Stimulated activated naive CD8-positive, alpha-beta T cell treated with anti-CD3 and anti-CD28 coated beads, Interleukin-15, Interleukin-2, amounts not matched to agents 100 ng/mL and 50 ng/mL, for 24 hours (primary cell): ENCODE measurements around the gene ARL15.

Source experiments
- H3K27ac Mint-ChIP-seq: one replicate; pipeline ENCODE4 v1.8.0; 2021; ENCODE audit warnings: mild to moderate bottlenecking, mixed read lengths
- H3K27me3 Mint-ChIP-seq: one replicate; pipeline ENCODE4 v1.8.0; 2021; ENCODE audit warnings: mixed read lengths
- H3K36me3 Mint-ChIP-seq: one replicate; pipeline ENCODE4 v1.8.0; 2021; ENCODE audit warnings: low read depth, mixed read lengths
- H3K4me1 Mint-ChIP-seq: one replicate; pipeline ENCODE4 v1.8.0; 2021; ENCODE audit warnings: low read depth, mixed read lengths
- H3K4me3 Mint-ChIP-seq: one replicate; pipeline ENCODE4 v1.8.0; 2021; ENCODE audit warnings: mild to moderate bottlenecking, mixed read lengths
- H3K9me3 Mint-ChIP-seq: one replicate; pipeline ENCODE4 v1.8.0; 2021; ENCODE audit warnings: mixed read lengths

The ARL15 gene

GRCh38 chr5:54224103-54224826, 86.1 kb downstream of the ARL15 start:
- Mint-ChIP-seq H3K27ac (no peak overlapping the region), H3K4me3 (no peak overlapping the region), H3K9me3 (no peaks in the 10 kb centered on the region), H3K27me3 (no peaks in the 10 kb centered on the region), H3K4me1 (peaks cover 8% of the 10 kb centered on the region), H3K36me3 (no peaks in the 10 kb centered on the region)

- H3K4me3 Mint-ChIP-seq, result no peak overlapping the region
- no peaks in the 10 kb centered on the region for H3K27me3 Mint-ChIP-seq
- peaks cover 4% of the 10 kb centered on the region for H3K4me1 Mint-ChIP-seq
- H3K27ac Mint-ChIP-seq, result no peak overlapping the region
- no peaks in the 10 kb centered on the region for H3K9me3 Mint-ChIP-seq
- H3K36me3 Mint-ChIP-seq, result no peaks in the 10 kb centered on the region
These were observed 88.0 kb downstream of the ARL15 start for GRCh38 chr5:54222336-54222735.

DNA sequence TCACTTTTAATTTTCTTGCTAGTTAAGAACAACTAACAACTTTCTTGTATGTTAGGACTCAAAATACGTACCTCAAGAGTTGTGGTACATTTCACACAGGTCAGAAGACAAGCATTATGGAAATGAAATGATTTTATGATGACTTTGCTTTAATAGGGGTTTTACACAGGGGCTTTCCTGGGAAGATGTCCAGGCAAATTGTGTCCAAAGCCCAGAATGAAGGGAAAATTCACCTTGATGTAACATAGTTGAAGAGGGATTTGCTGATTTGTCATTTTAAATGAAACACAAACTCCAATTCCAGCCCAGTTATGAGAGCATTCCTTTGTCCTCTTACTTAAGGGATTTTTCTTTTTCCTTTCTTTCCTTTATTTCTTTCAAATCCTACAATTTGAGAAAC, 89.2 kb downstream of the ARL15 start:
- no peak overlapping the region for H3K27ac Mint-ChIP-seq
- H3K4me1 Mint-ChIP-seq, result peaks cover 4% of the 10 kb centered on the region
- no peaks in the 10 kb centered on the region for H3K27me3 Mint-ChIP-seq
- no peak overlapping the region for H3K4me3 Mint-ChIP-seq
- no peaks in the 10 kb centered on the region for H3K36me3 Mint-ChIP-seq
- H3K9me3 Mint-ChIP-seq, result no peaks in the 10 kb centered on the region

DNA sequence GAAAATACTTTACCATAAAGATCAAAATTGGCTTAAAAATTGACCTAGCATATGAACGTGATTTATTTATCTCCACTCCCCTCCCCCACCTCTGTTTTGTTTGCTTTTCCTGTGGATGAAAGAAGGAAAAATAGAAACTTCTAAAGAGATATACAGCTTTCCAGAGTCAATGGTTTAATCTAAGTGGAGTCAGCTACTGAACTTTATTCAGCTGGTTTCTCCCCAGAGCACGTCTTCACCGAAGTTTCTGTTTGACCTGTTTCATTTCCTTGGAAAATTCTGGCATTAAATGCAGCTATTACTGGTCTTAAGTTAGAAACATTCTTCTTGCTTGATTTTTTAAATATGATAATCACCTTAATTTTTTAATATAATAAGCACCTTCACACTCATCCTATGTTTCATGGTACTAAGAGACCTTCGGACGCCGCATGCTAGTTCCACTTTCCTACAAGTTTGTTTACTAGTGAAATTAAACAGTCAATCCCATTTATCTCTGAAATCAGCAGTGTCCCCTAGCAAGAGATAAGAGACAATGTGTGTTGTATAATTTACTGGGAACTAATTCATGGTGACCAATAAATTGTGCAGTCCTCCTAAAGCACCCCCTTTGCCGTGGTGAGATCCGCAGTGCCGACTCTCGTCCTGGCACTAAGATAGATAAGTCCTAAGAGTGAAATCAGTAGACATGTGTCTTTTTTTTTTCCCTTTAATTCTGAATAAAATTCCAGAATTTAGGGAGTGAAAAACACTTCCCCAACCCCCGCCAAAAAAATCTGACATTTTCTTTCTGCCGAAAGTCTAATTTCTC, 89.9 kb downstream of the ARL15 start:
- Mint-ChIP-seq H3K4me3 (no peak overlapping the region), H3K36me3 (no peaks in the 10 kb centered on the region), H3K27ac (no peak overlapping the region), H3K4me1 (peaks cover 4% of the 10 kb centered on the region), H3K27me3 (no peaks in the 10 kb centered on the region), H3K9me3 (no peaks in the 10 kb centered on the region)

GRCh38 chr5:54217826-54218503, 92.4 kb downstream of the ARL15 start:
- no peaks in the 10 kb centered on the region for H3K36me3 Mint-ChIP-seq
- no peaks in the 10 kb centered on the region for H3K9me3 Mint-ChIP-seq
- H3K4me1 Mint-ChIP-seq, result peaks cover 4% of the 10 kb centered on the region
- H3K27me3 Mint-ChIP-seq, result no peaks in the 10 kb centered on the region
- no peak overlapping the region for H3K4me3 Mint-ChIP-seq
- H3K27ac Mint-ChIP-seq, result no peak overlapping the region

GRCh38 chr5:54215233-54215736, 95.1 kb downstream of the ARL15 start:
- H3K4me3 Mint-ChIP-seq, result no peak overlapping the region
- H3K4me1 Mint-ChIP-seq, result peaks cover 8% of the 10 kb centered on the region
- no peaks in the 10 kb centered on the region for H3K27me3 Mint-ChIP-seq
- H3K36me3 Mint-ChIP-seq, result no peaks in the 10 kb centered on the region
- H3K9me3 Mint-ChIP-seq, result no peaks in the 10 kb centered on the region
- no peak overlapping the region for H3K27ac Mint-ChIP-seq

DNA sequence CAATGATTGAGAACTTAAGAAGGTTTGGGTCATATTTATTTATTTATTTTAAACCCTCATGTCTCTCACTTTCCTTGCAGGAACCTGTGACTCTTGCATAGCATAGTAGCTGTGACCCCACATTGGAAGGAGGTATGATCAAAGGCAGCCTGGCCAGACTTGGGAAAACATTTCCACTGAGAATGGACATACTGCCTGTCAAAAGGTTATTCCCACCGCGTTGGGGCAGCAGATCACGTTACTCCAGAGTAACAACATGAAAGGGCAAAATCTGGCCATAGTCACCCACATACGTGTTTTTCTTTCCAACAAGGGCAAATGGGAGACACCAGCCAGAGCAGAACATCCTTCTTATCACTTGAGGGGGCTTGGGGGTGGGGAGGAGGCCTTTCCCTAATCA, 95.7 kb downstream of the ARL15 start:
- Mint-ChIP-seq H3K36me3 (no peaks in the 10 kb centered on the region), H3K4me1 (peaks cover 8% of the 10 kb centered on the region), H3K27me3 (no peaks in the 10 kb centered on the region), H3K4me3 (no peak overlapping the region), H3K27ac (no peak overlapping the region), H3K9me3 (no peaks in the 10 kb centered on the region)

- peaks cover 8% of the 10 kb centered on the region for H3K4me1 Mint-ChIP-seq
- H3K36me3 Mint-ChIP-seq, result no peaks in the 10 kb centered on the region
- no peaks in the 10 kb centered on the region for H3K27me3 Mint-ChIP-seq
- no peak overlapping the region for H3K4me3 Mint-ChIP-seq
- H3K27ac Mint-ChIP-seq, result no peak overlapping the region
- no peaks in the 10 kb centered on the region for H3K9me3 Mint-ChIP-seq
These were observed 98.0 kb downstream of the ARL15 start for GRCh38 chr5:54212331-54212730.

DNA sequence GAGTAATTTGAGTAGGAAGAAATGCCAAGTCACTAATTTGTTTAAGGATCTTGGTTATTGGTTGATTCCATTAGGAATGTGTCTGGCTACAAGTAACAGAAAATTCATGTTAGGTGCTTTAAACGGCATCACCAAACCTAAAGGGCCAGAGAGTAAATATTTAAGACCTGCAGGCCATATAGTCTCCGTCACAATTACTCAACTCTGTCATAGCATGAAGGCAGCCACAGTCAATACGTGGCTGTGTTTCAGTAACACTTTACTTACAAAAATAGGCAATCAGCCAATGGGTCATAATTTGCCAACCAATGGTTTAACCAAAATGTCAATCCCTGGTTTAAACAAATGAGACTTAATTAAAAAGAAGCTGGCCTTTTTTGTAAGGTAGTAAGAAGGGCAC, 98.5 kb downstream of the ARL15 start:
- H3K9me3 Mint-ChIP-seq, result no peaks in the 10 kb centered on the region
- H3K27ac Mint-ChIP-seq, result no peak overlapping the region
- no peak overlapping the region for H3K4me3 Mint-ChIP-seq
- no peaks in the 10 kb centered on the region for H3K27me3 Mint-ChIP-seq
- peaks cover 8% of the 10 kb centered on the region for H3K4me1 Mint-ChIP-seq
- H3K36me3 Mint-ChIP-seq, result no peaks in the 10 kb centered on the region

DNA sequence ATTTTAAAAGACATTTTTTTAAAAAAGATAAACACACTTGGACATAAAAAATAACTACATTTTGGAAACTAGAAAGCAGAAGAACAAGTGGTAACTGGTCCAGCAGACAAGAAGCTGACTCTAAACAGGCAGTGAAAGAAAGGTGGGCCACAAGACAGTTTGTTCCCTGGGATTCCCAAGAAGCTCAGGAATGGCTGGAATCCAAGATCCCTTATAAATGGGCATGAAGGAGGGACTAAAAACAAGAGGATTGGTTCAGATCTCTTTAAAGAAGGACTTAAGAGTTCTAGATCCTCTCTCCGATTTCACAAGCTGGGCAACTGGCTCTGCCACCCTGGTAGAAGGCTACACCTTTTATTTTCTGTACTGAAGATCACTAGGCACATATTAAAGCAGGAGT, 102.8 kb downstream of the ARL15 start:
- Mint-ChIP-seq H3K27ac (no peak overlapping the region), H3K4me1 (peaks cover 4% of the 10 kb centered on the region), H3K4me3 (no peak overlapping the region), H3K36me3 (peaks cover 10% of the 10 kb centered on the region), H3K9me3 (no peaks in the 10 kb centered on the region), H3K27me3 (no peaks in the 10 kb centered on the region)

DNA sequence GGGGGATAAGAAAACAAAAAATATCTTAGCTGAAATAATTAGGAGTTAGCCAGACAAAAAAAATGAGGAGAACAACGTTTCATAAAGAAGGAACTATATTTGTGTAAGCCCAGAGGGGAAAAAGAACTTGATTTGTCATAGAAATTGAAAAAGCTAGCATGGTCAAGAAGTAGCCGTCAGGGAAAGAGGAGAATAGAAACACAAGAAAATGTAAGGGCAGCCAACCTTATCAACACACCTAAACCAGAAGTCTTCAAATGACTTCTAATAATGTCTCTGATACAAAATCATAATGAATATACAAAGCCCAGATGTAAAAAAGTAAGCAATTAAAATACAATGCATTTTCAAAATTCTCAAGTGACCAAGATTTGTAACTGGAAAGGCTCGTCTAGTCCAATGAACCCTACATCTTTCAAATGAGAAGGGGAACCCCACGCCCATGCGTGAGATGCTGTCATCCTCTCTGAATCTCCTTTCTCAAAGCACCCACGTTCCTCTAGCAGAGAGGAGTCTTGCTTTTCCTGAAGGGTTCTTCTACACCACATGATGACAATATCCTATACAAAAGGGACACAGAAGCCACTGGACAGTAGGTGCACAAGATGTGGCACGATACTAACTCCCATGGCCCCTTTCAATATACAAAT, 103.7 kb downstream of the ARL15 start:
- no peak overlapping the region for H3K27ac Mint-ChIP-seq
- H3K4me3 Mint-ChIP-seq, result no peak overlapping the region
- peaks cover 4% of the 10 kb centered on the region for H3K4me1 Mint-ChIP-seq
- no peaks in the 10 kb centered on the region for H3K27me3 Mint-ChIP-seq
- peaks cover 7% of the 10 kb centered on the region for H3K9me3 Mint-ChIP-seq
- H3K36me3 Mint-ChIP-seq, result peaks cover 10% of the 10 kb centered on the region

DNA sequence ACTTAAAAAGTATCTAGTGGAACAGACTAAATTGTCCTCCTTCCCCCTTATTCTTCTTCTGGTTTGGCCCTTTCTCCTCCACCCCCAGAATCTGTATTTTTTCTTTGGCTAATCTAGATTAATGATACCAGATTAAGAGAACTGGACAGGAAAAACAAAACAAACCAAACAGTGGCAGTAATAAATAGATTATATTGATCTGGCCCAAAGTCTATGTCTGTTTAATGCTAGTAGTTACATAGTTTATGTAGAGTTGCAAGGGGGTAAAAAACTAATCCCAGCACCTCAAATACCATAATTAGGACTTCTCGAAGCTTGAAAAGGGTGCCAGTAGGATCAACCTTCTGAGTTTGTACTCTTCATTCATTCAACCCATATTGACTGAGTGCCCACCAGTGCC, 104.5 kb downstream of the ARL15 start:
- Mint-ChIP-seq H3K27me3 (no peaks in the 10 kb centered on the region), H3K27ac (no peak overlapping the region), H3K36me3 (peaks cover 13% of the 10 kb centered on the region), H3K9me3 (peaks cover 15% of the 10 kb centered on the region), H3K4me1 (peaks cover under 1% of the 10 kb centered on the region), H3K4me3 (no peak overlapping the region)

- Mint-ChIP-seq H3K4me3 (no peak overlapping the region), H3K27ac (no peak overlapping the region)
These were observed 104.9 kb downstream of the ARL15 start for GRCh38 chr5:54205453-54205852.

DNA sequence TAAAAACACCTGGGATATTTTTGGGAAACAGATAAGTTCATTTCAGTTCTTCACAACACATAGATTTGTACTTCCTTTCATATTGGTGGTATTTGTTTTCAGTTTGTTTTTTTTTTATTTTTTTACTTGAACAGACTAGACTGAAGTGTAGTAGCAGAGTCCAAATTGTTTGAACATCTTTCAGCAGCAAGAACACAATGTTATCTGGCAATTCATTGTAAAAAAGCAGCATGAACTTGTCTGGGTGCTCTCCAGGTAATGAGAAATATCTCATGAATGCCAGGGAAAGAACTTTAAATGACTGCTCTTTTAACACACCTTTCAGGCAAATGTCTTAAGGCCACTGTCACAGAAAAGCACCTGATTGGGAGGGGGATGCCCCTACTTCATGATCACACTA, 113.4 kb downstream of the ARL15 start:
- Mint-ChIP-seq H3K9me3 (peaks cover 13% of the 10 kb centered on the region), H3K27ac (no peak overlapping the region), H3K27me3 (no peaks in the 10 kb centered on the region), H3K36me3 (peaks cover 6% of the 10 kb centered on the region), H3K4me3 (no peak overlapping the region), H3K4me1 (peaks cover 13% of the 10 kb centered on the region)

More at GRCh38 chr5:54205453-54205852, 104.9 kb downstream of the ARL15 start:
- peaks cover 16% of the 10 kb centered on the region for H3K36me3 Mint-ChIP-seq
- H3K27me3 Mint-ChIP-seq, result no peaks in the 10 kb centered on the region
- H3K4me1 Mint-ChIP-seq, result no peaks in the 10 kb centered on the region
- peaks cover 18% of the 10 kb centered on the region for H3K9me3 Mint-ChIP-seq
